ENCODE measurements around the gene EPG5.
"Not testable (repeated sequence)": the region's sequence is repeated elsewhere in the genome, so short reads cannot be mapped to it uniquely, and the experiment has no call there.

- not testable (repeated sequence) for TF ChIP-seq SP1 (CRISPR knock-in tag; IDR thresholded peaks at IDR 0.05); POLR2A (conservative IDR thresholded peaks at IDR 0.05); ZBED1 (IDR thresholded peaks at IDR 0.05); TAF1 (IDR thresholded peaks at IDR 0.05; ENCODE audit: control insufficient read depth, extremely low read depth, insufficient read depth, low read length, severe bottlenecking); EP300 (IDR thresholded peaks at IDR 0.05; ENCODE audit: low read length); IRF1 (CRISPR knock-in tag; IDR thresholded peaks at IDR 0.05; ENCODE audit: borderline replicate concordance); CEBPB (tag; IDR thresholded peaks at IDR 0.05); DNMT1 (IDR thresholded peaks at IDR 0.05); YY1 (IDR thresholded peaks at IDR 0.05; ENCODE audit: borderline replicate concordance in 1 of 3, control insufficient read depth in 1 of 3, extremely low read depth in 1 of 3, insufficient read depth in 3 of 3, insufficient read length in 1 of 3, insufficient replicate concordance in 2 of 3, low read depth in 1 of 3, low read length in 2 of 3); MYC (IDR thresholded peaks at IDR 0.05; ENCODE audit: low read depth, low read length); MYC (CRISPR knock-in tag; IDR thresholded peaks at IDR 0.05; ENCODE audit: borderline replicate concordance, low read depth)
- TF ChIP-seq, protein P1, sequence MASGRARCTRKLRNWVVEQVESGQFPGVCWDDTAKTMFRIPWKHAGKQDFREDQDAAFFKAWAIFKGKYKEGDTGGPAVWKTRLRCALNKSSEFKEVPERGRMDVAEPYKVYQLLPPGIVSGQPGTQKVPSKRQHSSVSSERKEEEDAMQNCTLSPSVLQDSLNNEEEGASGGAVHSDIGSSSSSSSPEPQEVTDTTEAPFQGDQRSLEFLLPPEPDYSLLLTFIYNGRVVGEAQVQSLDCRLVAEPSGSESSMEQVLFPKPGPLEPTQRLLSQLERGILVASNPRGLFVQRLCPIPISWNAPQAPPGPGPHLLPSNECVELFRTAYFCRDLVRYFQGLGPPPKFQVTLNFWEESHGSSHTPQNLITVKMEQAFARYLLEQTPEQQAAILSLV (tag; IDR thresholded peaks at IDR 0.05) = not testable (repeated sequence)
These were observed 7.6 kb downstream of the EPG5 start for GRCh38 chr18:45959484-45959883.
